Stimulated activated CD8-positive, alpha-beta memory T cell treated with anti-CD3 and anti-CD28 coated beads, Interleukin-7, amount 100 ng/mL, for 24 hours (primary cell): ENCODE measurements around the gene CRACR2A.

ENCODE experiments used
- DNase-seq: peaks from one replicate; pipeline ENCODE4 v3.0.0-alpha.2; 2020; ENCODE audit warnings: low read depth

CRACR2A gene

DNA sequence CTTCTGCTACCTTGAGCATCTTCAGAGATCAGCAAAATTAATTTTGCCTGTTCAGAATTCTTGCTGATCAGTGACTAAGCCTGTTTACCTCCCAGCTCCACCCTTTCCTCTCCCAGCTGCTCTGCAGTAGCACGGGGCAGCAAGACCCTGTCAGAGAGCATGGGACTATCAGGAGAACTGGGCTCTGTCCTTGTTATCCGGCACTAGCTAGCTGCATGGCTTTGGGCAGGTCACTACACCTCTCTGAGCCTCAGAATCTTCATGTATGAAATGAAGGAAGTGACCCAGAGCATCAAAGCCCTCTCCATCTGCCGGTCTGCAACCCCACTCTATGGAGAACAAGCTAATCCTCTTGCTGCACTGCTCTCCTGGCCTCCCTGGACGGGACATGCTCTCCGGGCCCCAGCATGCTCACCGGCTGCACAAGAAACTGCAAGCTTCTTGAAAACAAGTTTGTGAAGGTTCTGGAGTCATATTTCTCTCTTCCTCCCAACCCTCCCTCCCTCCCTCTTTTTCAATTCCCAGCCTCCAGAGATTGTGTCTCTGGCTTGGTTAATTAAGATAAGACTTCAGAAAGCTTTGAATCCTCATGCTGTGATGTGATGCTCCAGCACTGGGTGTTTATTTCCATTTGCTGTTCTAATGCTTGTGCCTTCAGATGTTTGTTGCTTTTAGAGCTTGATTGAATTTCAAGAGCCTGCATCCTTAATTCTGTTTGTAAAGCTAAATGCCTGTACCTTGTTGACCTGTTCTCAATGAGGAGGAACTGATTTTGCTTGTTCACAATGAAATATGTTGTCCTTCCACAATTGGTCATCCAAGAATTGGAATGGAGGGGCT, 101.1 kb downstream of the CRACR2A start:
- DNase-seq = no peak

DNA sequence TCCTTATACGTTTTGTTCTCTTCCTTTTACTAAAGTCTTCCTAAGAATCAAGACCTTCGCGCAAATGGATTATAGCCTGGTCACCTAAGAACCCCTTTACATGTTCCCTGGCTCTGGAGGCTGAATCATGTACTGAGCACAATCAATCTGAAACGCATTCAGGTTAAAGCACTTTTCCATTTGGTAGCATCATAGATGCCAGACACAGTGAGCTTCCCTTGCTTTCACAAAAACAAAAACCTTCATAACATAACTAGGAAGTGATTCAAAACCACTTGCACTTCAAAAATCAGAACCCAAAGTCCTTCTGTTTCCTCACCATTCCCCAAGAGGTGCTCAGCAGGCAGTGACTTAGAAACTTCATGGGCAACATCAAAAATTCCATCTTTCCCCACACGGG, 105.4 kb downstream of the CRACR2A start:
- no peak for DNase-seq

DNA sequence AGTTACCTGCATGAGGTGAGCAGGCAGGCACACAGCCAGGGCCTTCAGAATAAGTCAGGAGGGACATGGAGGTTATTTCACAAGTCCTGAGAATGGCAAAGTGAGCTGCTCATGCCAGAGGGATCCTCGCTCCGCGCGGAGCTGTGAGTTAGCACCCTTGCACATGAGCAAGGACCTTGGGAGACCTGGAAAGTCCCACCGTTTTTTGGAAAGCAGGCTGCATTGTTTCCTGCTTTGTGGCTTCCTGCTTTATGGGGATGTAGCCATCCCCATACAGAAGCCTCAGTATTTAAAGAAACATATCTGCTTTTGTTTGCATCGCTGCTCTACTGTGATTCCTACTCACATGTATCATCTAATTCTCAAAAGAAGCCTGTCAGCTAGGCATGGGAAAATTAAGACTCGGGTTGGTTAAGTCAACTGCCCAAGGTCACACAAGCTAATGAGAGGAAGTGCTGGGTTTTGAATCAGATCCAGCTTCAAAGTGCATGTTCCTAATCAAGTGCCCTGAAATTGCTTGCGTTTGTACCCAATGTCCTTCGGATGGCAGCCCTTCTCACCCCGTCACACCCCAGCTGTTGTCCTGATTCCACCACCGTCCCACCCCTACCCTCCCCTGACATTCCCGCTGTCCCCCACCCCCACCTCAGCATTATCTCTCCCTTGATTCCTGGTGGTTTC, 106.2 kb downstream of the CRACR2A start:
- no peak for DNase-seq

DNA sequence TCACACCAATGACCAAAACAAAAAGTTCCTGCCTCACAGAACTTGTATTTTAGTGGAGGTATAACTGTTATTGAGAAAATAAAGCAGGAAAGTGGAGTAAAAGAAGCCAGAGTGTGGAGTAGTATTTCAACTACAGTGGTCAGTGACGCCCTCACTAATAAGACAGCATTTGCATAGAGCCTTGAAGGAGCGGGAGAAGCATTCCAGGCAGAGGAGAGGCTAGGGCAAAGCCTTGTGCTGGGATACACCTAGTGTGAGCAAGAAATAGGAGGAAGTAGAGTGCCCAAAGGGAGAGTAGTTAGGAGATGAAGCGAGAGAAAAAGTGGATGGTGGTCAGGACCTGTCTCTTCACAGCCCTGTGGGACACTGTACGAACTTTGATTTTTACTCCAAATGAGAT, 107.8 kb downstream of the CRACR2A start:
- no peak for DNase-seq

DNA sequence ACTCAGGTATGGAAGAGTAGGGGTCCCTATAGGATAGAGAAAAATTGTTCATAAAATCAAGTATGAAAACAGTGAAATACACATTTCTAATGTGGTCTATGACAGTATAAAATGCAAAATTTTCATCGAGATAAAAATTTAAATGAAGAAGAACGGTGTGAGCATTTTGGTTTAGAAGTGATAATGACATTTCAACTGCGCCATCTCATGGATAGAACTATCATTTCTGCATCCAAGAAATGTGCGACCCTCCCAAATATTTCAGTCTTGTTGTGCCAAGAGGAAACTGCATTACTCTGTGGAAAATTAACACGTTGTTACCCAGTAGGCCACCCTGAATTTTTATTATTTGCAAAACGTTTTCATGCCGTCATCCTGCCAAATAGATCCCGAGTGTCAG, 108.8 kb downstream of the CRACR2A start:
- no peak for DNase-seq

DNA sequence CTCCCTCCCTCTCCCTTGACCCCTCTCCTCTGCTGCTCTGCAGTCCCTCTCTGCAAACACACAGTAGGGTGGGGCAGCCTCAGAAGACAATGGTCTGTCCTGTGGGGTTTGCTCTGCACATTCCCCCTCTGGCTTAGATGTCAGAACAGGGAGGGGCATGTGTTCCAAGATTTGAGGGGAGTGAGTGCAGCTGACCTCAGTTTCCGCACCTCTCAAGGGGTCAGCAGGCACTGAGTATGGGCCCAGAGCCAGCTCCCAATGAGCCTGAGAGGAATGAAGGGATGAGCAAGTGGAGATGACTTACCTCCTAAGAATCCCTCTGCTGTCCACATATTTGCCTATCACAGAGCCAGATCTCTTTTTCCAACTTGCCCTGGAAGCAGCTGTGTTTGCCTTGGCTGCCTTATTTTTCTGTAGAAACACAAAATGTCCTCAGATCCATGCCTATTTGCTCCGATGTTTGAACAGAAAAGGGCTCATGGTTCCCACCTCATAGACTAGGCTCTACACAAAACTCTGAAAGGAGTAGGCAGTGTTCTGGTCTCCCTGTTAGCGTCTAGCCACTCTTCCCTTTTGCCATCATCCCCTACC, 111.4 kb downstream of the CRACR2A start:
- DNase-seq = no peak

DNA sequence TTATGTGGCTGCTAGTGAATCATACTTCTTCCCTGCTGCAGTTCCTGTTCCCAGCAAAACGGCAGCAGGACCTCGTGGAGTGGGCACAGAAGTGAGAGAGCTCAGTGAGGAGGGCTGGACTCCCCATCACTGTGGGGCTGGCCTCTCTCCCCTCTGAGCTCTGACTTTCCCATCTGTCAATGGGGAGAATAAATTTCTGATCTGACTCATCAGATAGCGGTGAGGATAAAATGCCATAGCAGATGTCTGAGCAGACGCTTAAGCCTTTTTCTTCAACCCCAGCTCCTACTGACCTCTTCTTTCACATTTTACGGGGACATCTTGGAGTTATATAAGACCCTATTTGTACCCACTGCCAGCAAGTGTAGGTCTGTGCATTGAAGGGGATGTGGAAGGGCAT, 116.6 kb downstream of the CRACR2A start:
- no peak for DNase-seq

DNA sequence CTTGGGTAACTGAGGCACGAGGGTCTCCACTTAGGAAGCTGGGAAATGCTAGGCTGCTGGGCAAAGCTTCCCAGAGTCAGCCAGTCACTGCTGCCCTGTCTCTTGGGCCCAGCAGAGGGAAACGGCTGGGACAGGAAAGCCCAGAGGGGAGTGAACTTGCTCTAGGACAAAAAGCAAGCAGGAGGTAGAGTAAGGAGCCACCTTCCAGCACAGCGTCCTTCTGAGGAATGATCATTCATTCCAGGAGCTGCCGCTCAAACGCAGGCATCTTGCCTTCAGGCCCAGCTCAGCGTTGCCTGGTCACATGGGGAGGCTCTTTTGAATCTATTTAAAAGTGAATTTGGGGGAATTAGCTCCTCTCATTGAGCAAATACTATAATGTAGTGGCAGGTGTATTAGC, 118.6 kb downstream of the CRACR2A start:
- no peak for DNase-seq

DNA sequence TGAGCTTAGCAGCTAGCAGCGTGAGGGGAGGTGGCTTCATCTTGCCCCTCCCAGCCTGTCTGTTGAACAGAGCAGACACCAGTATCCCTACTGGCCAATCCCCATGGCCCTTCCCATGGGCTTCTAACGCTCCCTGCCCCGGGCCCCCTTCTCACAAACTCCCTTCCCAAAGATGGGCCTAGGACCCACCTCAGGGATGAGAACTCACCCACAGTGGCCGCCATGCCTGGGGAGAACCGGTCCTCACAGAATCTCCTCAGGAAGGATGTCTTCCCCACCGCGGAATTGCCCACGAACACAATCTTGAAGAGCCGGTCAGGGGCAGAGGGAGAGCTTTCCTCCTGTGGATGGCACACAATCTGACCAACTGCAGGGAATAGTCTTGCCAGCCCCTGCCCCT, 119.5 kb downstream of the CRACR2A start:
- no peak for DNase-seq

DNA sequence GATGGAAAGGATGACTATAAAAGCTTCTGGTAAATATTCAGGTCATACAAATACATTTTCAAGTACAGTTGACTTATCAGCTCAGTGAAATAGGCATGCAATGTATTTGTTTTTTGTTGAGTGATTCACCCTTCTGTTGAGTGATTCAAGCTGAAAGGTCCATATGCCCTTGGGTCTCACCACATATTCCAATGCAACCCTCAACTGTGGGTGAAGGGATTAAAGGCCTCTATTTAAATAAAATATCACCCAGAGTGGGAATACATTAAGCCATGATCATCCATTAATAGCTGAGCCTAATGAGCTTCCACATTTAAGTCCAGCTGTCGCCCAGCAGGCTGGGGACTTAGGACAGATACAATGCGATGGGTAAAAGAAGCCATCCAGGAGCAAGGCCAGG, 120.2 kb downstream of the CRACR2A start:
- no peak for DNase-seq

DNA sequence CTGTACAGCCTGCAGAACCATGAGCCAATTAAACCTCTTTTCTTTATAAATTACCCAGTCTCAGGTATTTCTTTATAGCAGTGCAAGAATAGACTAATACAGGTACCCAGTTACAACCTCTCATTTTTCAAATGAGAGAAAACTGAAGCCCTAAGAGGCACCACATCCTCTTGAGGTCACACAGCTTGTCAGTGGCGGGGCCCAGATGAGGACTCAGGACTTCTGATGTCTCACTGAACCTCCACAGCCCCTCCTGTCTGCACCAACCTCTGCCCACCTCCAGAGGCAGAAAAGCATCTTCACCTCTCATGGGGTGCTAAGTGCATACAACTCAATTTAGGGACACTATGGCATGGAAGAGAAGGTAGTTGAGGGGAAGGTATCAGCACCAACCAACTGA, 120.7 kb downstream of the CRACR2A start:
- DNase-seq = no peak

DNA sequence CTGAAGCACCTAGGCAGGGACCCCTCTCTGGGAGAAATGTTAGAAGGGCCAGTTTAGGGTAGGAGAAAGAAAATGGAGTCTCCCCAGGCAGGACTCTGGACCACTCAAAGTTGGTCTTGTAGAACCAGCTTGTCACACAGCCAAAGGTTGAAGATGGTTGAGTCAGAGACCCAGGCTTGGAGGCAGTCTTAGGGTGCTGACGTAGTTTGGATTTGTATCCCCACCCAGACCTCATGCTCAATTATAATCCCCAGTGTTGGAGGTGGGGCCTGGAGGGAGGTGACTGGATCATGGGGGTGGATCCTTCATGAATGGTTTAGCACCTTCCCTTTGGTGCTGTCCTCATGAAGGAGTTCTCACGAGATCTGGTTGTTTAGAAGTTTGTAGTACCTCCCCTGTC, 121.2 kb downstream of the CRACR2A start:
- no peak for DNase-seq

DNA sequence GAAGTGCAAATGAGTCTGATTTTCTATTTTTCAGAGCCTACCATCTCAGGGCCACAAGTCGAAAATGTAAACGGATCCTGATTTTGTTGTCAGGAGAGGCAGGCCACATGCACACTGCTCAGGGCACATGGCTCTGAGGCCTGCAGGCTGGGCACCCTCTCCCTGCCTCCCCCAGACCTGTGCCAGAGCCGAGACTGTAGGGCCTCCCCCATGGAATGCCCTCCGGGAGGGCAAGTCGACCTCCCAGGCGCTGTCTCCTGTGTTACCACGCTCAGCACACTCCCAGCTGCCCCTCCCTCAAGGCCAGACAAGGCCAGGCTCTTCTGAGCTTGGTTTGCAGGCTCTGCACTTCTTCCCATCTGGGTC, 121.7 kb downstream of the CRACR2A start:
- no peak for DNase-seq

DNA sequence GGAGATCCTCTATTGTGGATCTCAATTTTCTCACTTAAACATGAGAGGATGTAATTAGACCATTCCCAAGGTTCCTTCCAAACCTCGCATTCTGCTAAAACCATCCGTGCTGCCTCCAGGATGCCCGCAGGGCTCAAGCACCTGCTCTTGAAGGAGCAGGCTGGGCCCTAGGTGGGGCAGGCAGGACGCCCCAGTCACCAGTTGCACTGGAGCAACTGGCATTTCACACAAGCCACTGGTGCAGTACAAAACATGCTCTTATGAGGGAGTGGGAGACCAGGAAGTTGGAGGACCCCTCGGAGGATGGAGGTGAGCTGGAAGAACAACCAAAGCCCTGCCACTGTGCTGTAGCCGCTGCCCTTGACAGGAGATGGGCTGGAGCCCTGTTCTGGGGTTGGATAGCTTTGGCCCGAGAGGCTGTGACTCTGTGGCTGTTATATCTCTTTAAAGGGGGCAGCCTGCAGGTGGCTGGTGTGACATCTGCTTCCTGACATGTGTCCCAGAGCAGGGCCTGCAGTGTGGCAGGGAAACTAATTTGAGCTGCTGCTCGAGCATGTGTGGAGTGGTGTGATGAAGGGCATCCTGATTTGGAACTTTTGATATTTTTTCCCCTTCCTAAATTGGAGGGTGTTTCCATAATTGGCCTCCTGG, 122.2 kb downstream of the CRACR2A start:
- DNase-seq = no peak

DNA sequence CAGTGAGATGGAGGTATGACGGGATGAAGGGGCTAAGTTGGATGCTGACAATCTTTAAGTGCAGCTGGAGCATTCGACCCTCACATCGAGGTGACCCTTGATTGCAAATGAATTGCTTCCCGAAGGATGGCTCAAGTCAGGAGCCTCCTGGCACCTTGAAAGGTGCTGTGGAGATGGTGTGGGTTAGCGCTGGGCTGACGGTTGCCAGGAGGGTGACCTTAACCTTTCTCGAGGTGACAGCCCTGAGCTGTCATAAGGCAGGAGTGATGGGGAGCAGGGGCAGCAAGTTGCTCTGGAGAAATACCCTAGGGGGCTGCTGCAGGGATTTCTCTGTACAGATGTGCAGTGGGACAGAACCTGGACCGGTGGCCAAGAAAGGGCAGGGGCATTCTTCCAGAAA, 122.8 kb downstream of the CRACR2A start:
- no peak for DNase-seq

DNA sequence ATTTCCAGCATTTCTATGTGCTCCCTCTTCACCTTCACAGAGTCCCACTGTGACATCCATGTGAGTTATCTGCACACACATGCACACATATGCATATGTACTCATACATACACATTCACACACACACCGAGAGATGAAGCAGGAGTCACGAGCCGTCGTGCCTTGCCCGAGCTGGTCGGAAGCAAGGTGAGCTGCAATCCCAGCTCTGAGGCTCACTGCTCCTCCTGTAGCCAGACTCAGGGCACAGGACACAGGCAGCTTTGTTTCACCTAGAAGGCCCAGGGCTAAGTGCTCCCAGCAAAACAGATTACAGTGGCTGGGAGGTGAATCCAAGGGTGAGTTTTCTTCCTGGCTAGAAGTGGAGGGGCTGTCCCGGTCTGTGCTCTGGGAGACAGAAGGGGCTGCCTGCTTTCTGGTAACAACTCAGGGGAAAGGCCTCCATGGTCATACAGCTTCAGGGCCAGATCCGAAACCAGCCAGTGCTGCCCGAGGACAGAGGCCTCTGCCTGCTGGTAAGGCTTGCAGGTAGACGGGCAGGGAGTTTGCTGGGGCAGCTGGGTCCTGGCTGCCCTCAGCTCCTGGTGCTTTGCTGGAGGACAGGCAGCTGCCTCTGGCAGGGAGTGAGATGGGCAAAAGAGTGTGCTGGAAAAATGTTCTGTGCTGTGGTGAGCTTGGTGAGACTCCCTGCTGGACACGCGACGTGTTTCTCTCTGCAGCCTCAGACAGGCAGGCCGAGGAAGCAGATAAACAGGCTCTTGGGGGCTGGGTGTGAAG, 123.7 kb downstream of the CRACR2A start:
- DNase-seq = no peak

DNA sequence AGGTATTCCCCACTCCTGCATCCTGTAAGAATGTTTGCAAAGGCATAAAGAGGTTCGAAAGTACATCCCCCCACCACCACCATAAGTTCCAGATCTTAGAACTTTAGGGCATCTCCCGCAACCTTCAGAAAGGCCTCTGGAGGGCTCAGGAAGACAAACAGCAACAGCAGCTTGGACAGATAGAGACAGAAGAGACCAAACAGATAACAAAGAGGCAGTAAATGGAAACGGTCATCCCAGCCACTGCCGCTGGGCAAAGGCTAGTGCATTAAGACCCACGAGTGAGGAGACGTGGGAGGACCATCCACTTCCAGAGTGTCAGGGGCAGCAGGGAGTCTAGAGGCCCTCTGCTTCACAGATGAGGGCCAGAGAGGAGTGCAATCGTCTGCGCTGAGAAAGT, 124.3 kb downstream of the CRACR2A start:
- no peak for DNase-seq

DNA sequence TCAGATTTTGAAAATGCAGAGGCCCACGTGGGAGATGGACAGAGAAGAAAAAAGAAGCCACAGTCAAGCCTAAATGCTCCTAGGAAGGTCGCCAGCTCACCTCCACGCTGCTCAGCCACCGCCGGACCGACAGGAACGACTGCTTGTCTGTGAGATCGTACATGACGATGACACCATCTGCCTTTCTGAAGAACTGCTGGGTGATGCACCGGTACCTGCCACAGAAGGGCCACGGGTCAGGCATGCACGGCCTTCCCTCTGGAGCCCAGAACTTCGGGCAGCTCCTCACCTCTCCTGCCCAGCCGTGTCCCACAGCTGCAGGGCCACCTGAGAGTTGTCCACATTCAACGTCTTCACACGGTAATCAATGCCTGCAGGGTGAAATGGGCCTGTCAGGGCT, 125.6 kb downstream of the CRACR2A start:
- DNase-seq = no peak

DNA sequence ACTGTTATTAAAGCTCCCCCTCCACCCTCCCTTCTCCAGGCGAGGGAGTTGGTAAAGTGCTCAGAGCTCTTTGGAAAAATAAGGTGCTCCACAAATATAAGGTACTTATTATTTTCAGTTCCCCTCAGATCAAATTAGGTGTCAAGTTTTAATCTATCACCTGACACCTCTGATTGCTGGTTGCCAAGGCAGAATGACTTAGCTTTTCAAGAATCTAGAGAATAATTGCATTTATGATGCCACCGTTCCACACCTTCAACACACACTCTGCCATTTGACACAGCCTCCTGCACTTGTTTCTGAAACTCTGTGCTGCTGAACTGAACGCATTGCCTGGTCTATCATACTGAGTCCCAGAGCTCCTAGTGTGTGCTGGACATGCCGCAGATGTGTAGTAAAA, 128.6 kb downstream of the CRACR2A start:
- DNase-seq = no peak

DNA sequence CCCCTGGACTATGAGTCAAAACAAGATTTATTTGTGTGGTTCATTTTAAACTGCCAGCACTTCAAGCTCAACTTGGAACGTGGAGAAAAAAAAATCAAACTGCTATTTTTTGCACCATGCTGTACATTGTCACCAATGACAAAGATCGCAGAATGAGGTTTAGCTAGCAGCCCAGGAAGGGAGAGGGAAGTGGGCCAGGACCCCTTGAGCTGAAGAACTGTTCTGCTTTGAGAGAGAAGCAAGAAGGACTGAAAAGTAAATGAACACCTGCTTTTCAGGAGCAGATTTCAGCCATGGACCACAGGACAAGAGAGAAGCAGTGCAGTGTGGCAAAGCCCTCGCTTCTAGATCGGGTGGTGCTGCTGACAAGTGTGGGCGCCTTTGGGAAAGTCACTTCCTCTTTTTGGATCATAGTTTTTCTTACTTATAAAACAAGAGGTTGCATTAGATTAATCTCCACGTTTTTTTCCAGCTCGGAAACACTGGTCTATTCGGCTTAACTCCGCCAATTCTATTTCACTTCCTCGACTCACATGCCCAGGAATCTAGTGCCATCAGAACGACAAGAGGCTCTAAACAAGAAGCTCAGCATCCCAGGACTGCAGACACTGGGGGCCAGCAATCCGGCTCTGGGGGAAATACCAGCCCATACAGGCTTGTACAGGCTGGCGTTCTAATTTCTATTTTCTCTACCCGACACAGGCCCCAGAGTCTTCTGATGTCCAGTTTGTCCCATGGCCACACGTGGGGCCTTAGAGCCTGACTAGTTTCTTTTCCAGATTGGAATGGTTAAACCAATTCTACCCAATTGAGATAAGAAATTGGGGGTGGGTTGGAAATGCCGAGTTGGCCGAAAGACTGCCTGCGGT, 129.9 kb downstream of the CRACR2A start:
- DNase-seq = no peak
